Tibial nerve (tissue), 3 donors: ENCODE results near the gene AKAP11.

Experiments used
- POLR2A ChIP-seq, 2 donors: fragments of 450-650 bp; IDR thresholded peaks; one replicate each; pipeline ENCODE4 v1.6.1; 2017; ENCODE audit warnings: antibody characterized with exemption in 2 of 2, mild to moderate bottlenecking in 2 of 2, moderate library complexity in 2 of 2
- TF ChIP-seq, protein P1 (sequence below), 5 experiments: fragments of 200-600 bp in 3 of 5; fragments of 450-650 bp in 2 of 5; sonication (generic) in 3 of 5; IDR thresholded peaks; one replicate each; pipeline ENCODE4 v1.5.1; 2016 to 2019; ENCODE audit warnings: antibody characterized with exemption in 5 of 5, mild to moderate bottlenecking in 3 of 5, moderate library complexity in 2 of 5

- TF ChIP-seq, protein P1, sequence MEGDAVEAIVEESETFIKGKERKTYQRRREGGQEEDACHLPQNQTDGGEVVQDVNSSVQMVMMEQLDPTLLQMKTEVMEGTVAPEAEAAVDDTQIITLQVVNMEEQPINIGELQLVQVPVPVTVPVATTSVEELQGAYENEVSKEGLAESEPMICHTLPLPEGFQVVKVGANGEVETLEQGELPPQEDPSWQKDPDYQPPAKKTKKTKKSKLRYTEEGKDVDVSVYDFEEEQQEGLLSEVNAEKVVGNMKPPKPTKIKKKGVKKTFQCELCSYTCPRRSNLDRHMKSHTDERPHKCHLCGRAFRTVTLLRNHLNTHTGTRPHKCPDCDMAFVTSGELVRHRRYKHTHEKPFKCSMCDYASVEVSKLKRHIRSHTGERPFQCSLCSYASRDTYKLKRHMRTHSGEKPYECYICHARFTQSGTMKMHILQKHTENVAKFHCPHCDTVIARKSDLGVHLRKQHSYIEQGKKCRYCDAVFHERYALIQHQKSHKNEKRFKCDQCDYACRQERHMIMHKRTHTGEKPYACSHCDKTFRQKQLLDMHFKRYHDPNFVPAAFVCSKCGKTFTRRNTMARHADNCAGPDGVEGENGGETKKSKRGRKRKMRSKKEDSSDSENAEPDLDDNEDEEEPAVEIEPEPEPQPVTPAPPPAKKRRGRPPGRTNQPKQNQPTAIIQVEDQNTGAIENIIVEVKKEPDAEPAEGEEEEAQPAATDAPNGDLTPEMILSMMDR (IDR thresholded peaks at IDR 0.05) = no peak
- no peak for TF ChIP-seq POLR2A (IDR thresholded peaks at IDR 0.05)
Measured at GRCh38 chr13:42239161-42239560, 32.8 kb upstream of the AKAP11 start.
